Activated T-cell treated with anti-CD3 and anti-CD28 coated beads, Interleukin-2, amount 50 U/mL, for 72 hours (primary cell): ENCODE measurements around the gene CFAP61. TPM values are rescaled to one million over a fixed set of nuclear protein-coding genes. Genes with fewer than 3 reads are reported as not detected.
"Not testable (repeated sequence)": the region's sequence is repeated elsewhere in the genome, so short reads cannot be mapped to it uniquely, and the experiment has no call there.

Experiments
- ATAC-seq, 2 donors: fragments of 150-1000 bp; cut with Tn5 transposase; replicated peaks in 1 of 2; 2 replicates each; pipeline ENCODE4 v1.10.0; 2021; ENCODE audit warnings: moderate library complexity in 2 of 2, mild to moderate bottlenecking in 1 of 2
- DNase-seq, 2 donors: peaks; one replicate each; pipeline ENCODE4 v3.0.0; 2021 to 2022; ENCODE audit warnings: mixed read lengths in 1 of 2
- H3K27ac Mint-ChIP-seq: one replicate; pipeline ENCODE4 v1.8.0; 2022; ENCODE audit warnings: mild to moderate bottlenecking, moderate library complexity, mixed read lengths
- H3K27me3 Mint-ChIP-seq: one replicate; pipeline ENCODE4 v1.8.0; 2022; ENCODE audit warnings: low read depth, mixed read lengths
- H3K36me3 Mint-ChIP-seq, 2 donors: one replicate each; pipeline ENCODE4 v1.8.0; 2022; ENCODE audit warnings: mixed read lengths in 2 of 2, mild to moderate bottlenecking in 1 of 2; ENCODE audit not compliant: insufficient read depth in 2 of 2
- H3K4me1 Mint-ChIP-seq: one replicate; pipeline ENCODE4 v1.8.0; 2022; ENCODE audit warnings: low read depth, mixed read lengths
- H3K4me3 Mint-ChIP-seq, 2 donors: one replicate each; pipeline ENCODE4 v1.8.0; 2022; ENCODE audit warnings: mild to moderate bottlenecking in 2 of 2, mixed read lengths in 2 of 2, moderate library complexity in 2 of 2
- H3K9me3 Mint-ChIP-seq, 2 donors: one replicate each; pipeline ENCODE4 v1.8.0; 2022; ENCODE audit warnings: mixed read lengths in 2 of 2
- total RNA-seq, 2 donors: library from RNA; stranded (reverse); gene quantifications; one replicate each; pipeline ENCODE4 v1.2.3, GENCODE V29; 2022

The CFAP61 gene
- total RNA-seq, 2 donors from 2014 or later: not detected

- Mint-ChIP-seq H3K27me3 (peaks cover 34% of the 10 kb centered on the region), H3K4me1 (no peaks in the 10 kb centered on the region), H3K9me3 (no peaks in the 10 kb centered on the region), H3K4me3 (no peak overlapping the region), H3K36me3 (no peaks in the 10 kb centered on the region), H3K27ac (no peak overlapping the region)
- DNase-seq (no peak), ATAC-seq (no peak)
These were observed 32.7 kb downstream of the CFAP61 start for GRCh38 chr20:20085071-20085470.

GRCh38 chr20:20085812-20086211 is 33.5 kb downstream of the CFAP61 start:
- Mint-ChIP-seq H3K9me3 (no peaks in the 10 kb centered on the region), H3K36me3 (no peaks in the 10 kb centered on the region), H3K27ac (no peak overlapping the region), H3K4me3 (no peak overlapping the region), H3K4me1 (no peaks in the 10 kb centered on the region), H3K27me3 (peaks cover 36% of the 10 kb centered on the region)
- DNase-seq: no peak
- ATAC-seq: no peak

DNA sequence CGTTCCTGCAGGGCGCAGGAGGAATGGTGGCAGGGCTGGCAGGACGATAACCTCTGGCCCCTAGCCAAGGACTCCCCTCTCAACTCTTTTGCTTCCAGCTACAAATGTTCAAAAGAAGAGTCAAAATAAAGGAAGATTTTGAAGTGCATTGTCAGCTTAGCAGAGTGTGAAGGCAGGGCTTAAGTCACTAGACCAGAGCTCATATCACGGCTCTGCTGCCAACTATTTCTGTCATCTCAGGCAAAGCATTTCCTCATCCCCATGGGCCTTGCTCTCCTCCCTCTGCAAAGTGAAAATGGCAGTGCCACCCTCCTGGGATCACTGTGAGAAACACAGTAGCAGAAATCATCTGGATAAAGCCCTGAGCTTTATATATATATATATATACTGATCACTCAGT is 36.7 kb downstream of the CFAP61 start:
- no peak overlapping the region for H3K27ac Mint-ChIP-seq
- no peaks in the 10 kb centered on the region for H3K9me3 Mint-ChIP-seq
- H3K27me3 Mint-ChIP-seq: peaks cover 38% of the 10 kb centered on the region
- no peak overlapping the region for H3K4me3 Mint-ChIP-seq
- no peak for DNase-seq
- no peak for ATAC-seq
- no peaks in the 10 kb centered on the region for H3K4me1 Mint-ChIP-seq
- no peaks in the 10 kb centered on the region for H3K36me3 Mint-ChIP-seq

- peaks cover 31% of the 10 kb centered on the region for H3K27me3 Mint-ChIP-seq
- no peak overlapping the region for H3K4me3 Mint-ChIP-seq
- no peak for DNase-seq
- H3K4me1 Mint-ChIP-seq: no peaks in the 10 kb centered on the region
- H3K36me3 Mint-ChIP-seq: no peaks in the 10 kb centered on the region
- no peaks in the 10 kb centered on the region for H3K9me3 Mint-ChIP-seq
- no peak for ATAC-seq
- H3K27ac Mint-ChIP-seq: no peak overlapping the region
These were observed 37.6 kb downstream of the CFAP61 start for GRCh38 chr20:20089939-20090338.

GRCh38 chr20:20092827-20093226 is 40.5 kb downstream of the CFAP61 start:
- H3K27me3 Mint-ChIP-seq: peaks cover 23% of the 10 kb centered on the region
- ATAC-seq: no peak
- H3K9me3 Mint-ChIP-seq: no peaks in the 10 kb centered on the region

GRCh38 chr20:20094410-20094809 is 42.1 kb downstream of the CFAP61 start:
- DNase-seq: no peak
- H3K36me3 Mint-ChIP-seq: no peaks in the 10 kb centered on the region
- no peak for ATAC-seq
- no peaks in the 10 kb centered on the region for H3K9me3 Mint-ChIP-seq
- H3K4me3 Mint-ChIP-seq: no peak overlapping the region
- no peaks in the 10 kb centered on the region for H3K4me1 Mint-ChIP-seq
- no peak overlapping the region for H3K27ac Mint-ChIP-seq
- peaks cover 23% of the 10 kb centered on the region for H3K27me3 Mint-ChIP-seq

More at GRCh38 chr20:20092827-20093226, 40.5 kb downstream of the CFAP61 start:
- no peak for DNase-seq
- no peaks in the 10 kb centered on the region for H3K4me1 Mint-ChIP-seq
- no peak overlapping the region for H3K4me3 Mint-ChIP-seq
- no peak overlapping the region for H3K27ac Mint-ChIP-seq
- no peaks in the 10 kb centered on the region for H3K36me3 Mint-ChIP-seq

DNA sequence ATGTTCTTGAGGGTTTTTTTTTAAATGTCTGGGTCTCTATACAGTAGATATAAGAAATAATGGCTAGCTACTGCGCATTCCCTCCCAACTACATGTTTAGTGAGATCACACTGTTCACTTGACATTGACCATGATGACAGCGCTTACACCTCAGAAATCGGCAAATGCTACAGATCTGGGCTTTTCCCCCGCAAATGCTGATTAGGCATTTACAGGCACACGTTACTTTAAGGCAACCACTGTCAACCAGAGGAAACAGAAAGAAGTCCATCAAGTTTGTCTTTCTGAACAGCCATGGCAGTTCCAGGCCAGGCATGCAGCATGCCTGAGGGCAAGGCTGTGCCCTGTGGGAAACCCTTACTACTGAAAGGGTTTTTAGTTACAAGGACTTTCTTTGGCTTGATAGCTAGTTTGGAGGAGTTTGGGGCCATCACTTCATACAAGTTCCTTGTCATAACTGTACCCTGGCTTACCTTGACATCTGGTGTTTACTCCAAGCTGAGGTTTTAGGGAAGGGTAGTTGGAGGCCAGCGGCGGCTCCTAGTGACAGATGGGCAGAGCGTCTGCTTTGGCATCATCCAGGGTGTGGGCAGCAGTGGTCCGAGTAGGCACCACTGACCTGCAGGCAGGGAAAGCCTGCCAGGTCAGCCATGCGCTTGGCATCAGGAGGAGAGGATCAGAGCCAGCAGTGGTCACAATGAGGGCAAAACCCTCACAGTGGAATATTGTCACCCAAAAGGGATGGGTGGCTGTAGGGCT is 43.0 kb downstream of the CFAP61 start:
- H3K4me3 Mint-ChIP-seq: no peak overlapping the region
- DNase-seq (no peak), ATAC-seq (no peak)
- H3K4me1 Mint-ChIP-seq: no peaks in the 10 kb centered on the region
- H3K27me3 Mint-ChIP-seq: peaks cover 23% of the 10 kb centered on the region
- no peaks in the 10 kb centered on the region for H3K36me3 Mint-ChIP-seq
- no peak overlapping the region for H3K27ac Mint-ChIP-seq
- H3K9me3 Mint-ChIP-seq: no peaks in the 10 kb centered on the region

DNA sequence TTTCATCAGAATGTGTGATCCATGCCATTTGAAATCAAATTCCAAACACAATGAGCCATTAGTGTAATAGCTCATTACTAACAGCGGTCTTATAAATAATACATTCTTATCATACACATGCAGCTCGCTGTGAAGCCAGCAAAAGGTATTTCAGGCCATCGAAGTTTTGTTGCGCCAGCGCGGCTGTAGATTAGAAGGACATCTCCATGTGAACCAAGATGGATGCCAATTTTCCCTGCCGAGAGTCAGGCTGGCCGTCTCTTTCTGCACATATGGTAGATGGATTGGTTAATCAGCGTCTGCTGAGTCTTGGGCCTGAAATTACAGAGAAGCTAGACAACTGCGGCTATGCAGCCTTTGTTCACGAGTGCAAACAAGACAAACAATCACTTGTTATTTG is 44.1 kb downstream of the CFAP61 start:
- no peak for DNase-seq
- peaks cover 15% of the 10 kb centered on the region for H3K27me3 Mint-ChIP-seq
- H3K9me3 Mint-ChIP-seq: no peaks in the 10 kb centered on the region
- ATAC-seq: no peak
- no peak overlapping the region for H3K27ac Mint-ChIP-seq
- no peaks in the 10 kb centered on the region for H3K4me1 Mint-ChIP-seq
- no peak overlapping the region for H3K4me3 Mint-ChIP-seq
- H3K36me3 Mint-ChIP-seq: no peaks in the 10 kb centered on the region

- no peak overlapping the region for H3K27ac Mint-ChIP-seq
- no peaks in the 10 kb centered on the region for H3K4me1 Mint-ChIP-seq
- no peak for DNase-seq
- H3K4me3 Mint-ChIP-seq: no peak overlapping the region
- H3K36me3 Mint-ChIP-seq: no peaks in the 10 kb centered on the region
- no peaks in the 10 kb centered on the region for H3K9me3 Mint-ChIP-seq
- H3K27me3 Mint-ChIP-seq: peaks cover 15% of the 10 kb centered on the region
- no peak for ATAC-seq
These were observed 48.5 kb downstream of the CFAP61 start for GRCh38 chr20:20100881-20101280.

DNA sequence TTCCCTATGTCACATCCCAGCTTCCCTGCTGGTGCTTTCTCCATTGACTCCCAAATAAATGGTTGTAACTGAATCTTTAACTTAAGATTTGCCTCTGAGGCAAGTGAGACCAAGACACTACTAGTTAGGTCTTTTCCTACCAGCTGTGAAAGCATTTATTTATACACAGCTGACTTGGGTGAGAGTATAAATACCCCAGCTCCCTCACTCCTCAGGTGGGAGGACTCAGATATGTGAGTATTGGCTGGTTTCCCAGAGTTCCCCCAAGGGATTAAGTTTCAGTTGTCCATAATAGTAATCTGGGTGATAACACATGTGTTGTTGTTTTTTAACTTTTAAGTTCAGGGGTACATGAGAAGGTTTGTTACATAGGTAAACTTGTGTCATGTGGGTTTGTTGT is 49.8 kb downstream of the CFAP61 start:
- no peaks in the 10 kb centered on the region for H3K4me1 Mint-ChIP-seq
- H3K4me3 Mint-ChIP-seq: no peak overlapping the region
- H3K9me3 Mint-ChIP-seq: no peaks in the 10 kb centered on the region
- H3K27me3 Mint-ChIP-seq: peaks cover 23% of the 10 kb centered on the region
- DNase-seq (no peak), ATAC-seq (no peak)
- H3K27ac Mint-ChIP-seq: no peak overlapping the region
- H3K36me3 Mint-ChIP-seq: no peaks in the 10 kb centered on the region

GRCh38 chr20:20102716-20103258 is 50.5 kb downstream of the CFAP61 start:
- H3K4me3 Mint-ChIP-seq: no peak overlapping the region
- H3K27me3 Mint-ChIP-seq: peaks cover 23% of the 10 kb centered on the region
- ATAC-seq: no peak
- no peak for DNase-seq
- no peaks in the 10 kb centered on the region for H3K9me3 Mint-ChIP-seq
- H3K27ac Mint-ChIP-seq: no peak overlapping the region
- no peaks in the 10 kb centered on the region for H3K36me3 Mint-ChIP-seq
- H3K4me1 Mint-ChIP-seq: no peaks in the 10 kb centered on the region

DNA sequence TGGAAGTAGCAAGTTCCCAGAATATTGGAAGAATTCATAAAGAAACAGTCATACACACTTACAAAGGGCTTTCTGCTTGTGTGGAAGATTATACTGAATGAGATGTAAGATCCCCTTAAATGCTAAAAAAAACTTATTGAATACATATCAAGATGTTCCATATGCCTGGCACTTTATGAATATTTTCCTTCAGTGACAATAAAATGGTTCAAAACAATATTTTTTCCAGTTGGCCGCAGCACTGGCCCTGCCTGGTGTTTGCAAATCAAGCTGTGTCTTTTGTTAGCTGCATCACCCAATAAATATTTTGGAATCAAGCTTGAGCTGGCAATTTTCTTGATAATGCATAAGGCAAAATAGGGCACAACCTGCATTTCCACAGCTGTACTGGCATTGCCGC is 51.2 kb downstream of the CFAP61 start:
- ATAC-seq: no peak
- no peaks in the 10 kb centered on the region for H3K9me3 Mint-ChIP-seq
- H3K4me3 Mint-ChIP-seq: no peak overlapping the region

GRCh38 chr20:20123187-20123586 is 70.9 kb downstream of the CFAP61 start:
- not testable (repeated sequence) for H3K36me3 Mint-ChIP-seq, H3K27ac Mint-ChIP-seq

More for the DNA sequence above, 51.2 kb downstream of the CFAP61 start:
- peaks cover 23% of the 10 kb centered on the region for H3K27me3 Mint-ChIP-seq
- H3K27ac Mint-ChIP-seq: no peak overlapping the region
- H3K36me3 Mint-ChIP-seq: no peaks in the 10 kb centered on the region
- no peaks in the 10 kb centered on the region for H3K4me1 Mint-ChIP-seq
- DNase-seq: no peak

GRCh38 chr20:20130399-20130798 is 78.1 kb downstream of the CFAP61 start:
- Mint-ChIP-seq H3K27me3 (peaks cover 10% of the 10 kb centered on the region), H3K4me3 (no peak overlapping the region), H3K9me3 (peaks cover 4 to 7% of the 10 kb centered on the region in 2 donors), H3K4me1 (no peaks in the 10 kb centered on the region), H3K27ac (no peak overlapping the region), H3K36me3 (peaks cover 3 to 4% of the 10 kb centered on the region in 2 donors)
- DNase-seq (no peak), ATAC-seq (no peak)

More at GRCh38 chr20:20123187-20123586, 70.9 kb downstream of the CFAP61 start:
- DNase-seq, H3K4me3 Mint-ChIP-seq, H3K27me3 Mint-ChIP-seq, H3K4me1 Mint-ChIP-seq, ATAC-seq: not testable (repeated sequence)
- H3K9me3 Mint-ChIP-seq: peaks cover 4 to 11% of the 10 kb centered on the region in 2 donors
